ENCODE data around the gene SORCS2. TPM values are rescaled to one million over a fixed set of nuclear protein-coding genes. Genes with fewer than 3 reads are reported as not detected.

SORCS2 gene
- total RNA-seq, 6 donors from 2014 or later, result 2.2 to 28.3 (median 7.2) TPM

GRCh38 chr4:7331682-7332000, 139.3 kb downstream of the SORCS2 start:
- TF ChIP-seq POLR2AphosphoS5 (IDR thresholded peaks at IDR 0.05) (no peak), CTCF (IDR thresholded peaks at IDR 0.05) (no peak), POLR2A (IDR thresholded peaks at IDR 0.05) (no peak), EP300 (IDR thresholded peaks at IDR 0.05) (no peak)
- Histone ChIP-seq H3K9me3 (no peaks in the 10 kb centered on the region), H3K4me3 (no peak overlapping the region), H3K36me3 (no peaks in the 10 kb centered on the region), H3K4me1 (peaks cover 0 to 32% (median 10%) of the 10 kb centered on the region in 4 donors), H3K27me3 (no peaks in the 10 kb centered on the region), H3K27ac (no peak overlapping the region)
- no peak for ATAC-seq (ENCODE audit: low FRiP score in 2 of 2)
- WGBS, 2 donors, result 89 to 90% methylated on average over 8 to 10 of the region's 11 CpGs
- no peak for DNase-seq

DNA sequence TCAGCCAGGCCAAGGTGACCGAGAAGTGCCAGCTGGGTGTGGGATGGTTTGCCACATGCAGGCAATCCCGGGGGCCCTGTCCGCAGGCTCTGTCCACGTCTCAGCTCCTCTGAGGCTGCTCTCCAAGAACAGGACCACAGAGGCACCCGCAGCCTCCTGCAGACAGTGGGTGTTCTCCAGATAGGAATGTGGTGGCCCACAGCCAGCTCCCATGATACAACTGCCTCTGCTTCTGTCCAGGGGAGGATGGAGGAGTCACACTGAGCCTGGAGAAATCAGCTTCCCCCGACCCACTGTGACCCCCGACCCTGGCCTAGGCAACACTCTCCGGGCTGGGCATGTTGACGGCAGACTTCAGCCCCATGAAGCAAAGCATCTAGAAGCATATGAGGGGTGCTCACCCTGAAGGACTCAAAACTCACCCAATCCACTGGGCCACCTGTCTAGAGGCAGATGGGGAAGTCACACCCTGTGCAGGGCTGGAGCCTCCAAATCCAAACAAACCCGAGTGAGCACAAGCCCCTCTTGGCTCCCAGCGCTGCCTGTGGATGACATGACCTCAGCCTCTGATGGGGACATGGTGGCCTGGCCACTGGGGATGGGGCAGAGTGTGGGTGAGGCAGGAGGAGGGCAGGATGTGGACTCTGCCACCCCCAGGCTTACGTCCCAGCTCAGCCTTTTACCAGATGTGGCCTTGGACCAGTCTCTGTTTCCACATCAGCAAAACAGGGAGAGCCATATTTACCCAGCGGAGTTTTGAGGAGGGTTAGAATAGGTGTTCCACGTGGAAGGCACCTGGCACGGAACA, 140.1 kb downstream of the SORCS2 start:
- DNase-seq, result no peak

DNA sequence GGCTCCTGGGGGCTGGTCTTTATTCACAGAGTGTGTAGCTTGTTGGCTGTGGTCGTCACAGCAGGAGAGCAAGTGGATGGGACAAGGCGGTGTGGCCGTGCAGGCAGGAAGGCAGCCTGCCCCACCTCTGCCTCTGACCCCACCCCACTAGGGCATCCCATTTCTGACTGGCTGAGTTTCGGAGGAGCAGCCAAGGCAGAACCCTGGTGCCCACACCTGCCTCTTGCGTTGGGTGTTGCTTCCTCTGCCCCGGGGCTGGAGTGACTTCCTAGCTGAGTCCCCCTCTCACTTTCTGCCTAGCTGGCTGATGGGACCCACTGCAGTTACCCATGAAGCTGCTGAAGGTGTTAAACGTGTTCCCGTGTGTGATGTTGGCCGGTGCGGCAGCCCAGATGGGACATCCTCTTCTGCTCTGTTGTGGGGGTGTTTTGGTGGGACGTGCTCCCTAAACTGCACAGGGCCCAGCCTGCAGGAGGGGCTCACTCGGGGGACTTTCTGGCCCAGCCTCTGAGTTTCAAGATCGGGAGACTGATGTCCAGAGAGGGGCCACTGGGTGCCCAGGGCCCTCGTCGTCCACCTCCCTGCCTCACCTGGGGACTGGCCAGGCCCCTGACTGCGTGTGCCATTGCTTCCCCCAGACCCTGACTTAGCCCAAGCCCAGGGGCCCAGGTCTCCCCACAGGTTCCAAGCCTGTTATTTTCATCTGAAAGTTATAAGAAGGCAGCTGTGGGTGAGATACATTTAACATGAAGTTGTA, 140.9 kb downstream of the SORCS2 start:
- DNase-seq (no peak), ATAC-seq (ENCODE audit: low FRiP score in 2 of 2) (no peak)
- no peaks in the 10 kb centered on the region for H3K36me3 ChIP-seq
- no peak overlapping the region for H3K27ac ChIP-seq
- H3K4me3 ChIP-seq, result no peak overlapping the region
- H3K9me3 ChIP-seq, result no peaks in the 10 kb centered on the region
- 86 to 90% methylated on average over 2 to 16 of the region's 16 CpGs for WGBS, 2 donors
- TF ChIP-seq CTCF (IDR thresholded peaks at IDR 0.05) (no peak), EP300 (IDR thresholded peaks at IDR 0.05) (no peak)
- H3K4me1 ChIP-seq, result peaks cover 0 to 22% (median 9%) of the 10 kb centered on the region in 4 donors
- no peaks in the 10 kb centered on the region for H3K27me3 ChIP-seq

More for the DNA sequence above, 140.1 kb downstream of the SORCS2 start:
- Histone ChIP-seq H3K4me3 (no peak overlapping the region), H3K27me3 (no peaks in the 10 kb centered on the region), H3K9me3 (no peaks in the 10 kb centered on the region), H3K27ac (no peak overlapping the region), H3K4me1 (peaks cover 0 to 24% (median 9%) of the 10 kb centered on the region in 4 donors), H3K36me3 (no peaks in the 10 kb centered on the region)
- TF ChIP-seq POLR2AphosphoS5 (IDR thresholded peaks at IDR 0.05) (no peak), EP300 (IDR thresholded peaks at IDR 0.05) (no peak)
- no peak for ATAC-seq (ENCODE audit: low FRiP score in 2 of 2)
- WGBS, 2 donors, result 74 to 90% methylated on average over 4 to 15 of the region's 15 CpGs

DNA sequence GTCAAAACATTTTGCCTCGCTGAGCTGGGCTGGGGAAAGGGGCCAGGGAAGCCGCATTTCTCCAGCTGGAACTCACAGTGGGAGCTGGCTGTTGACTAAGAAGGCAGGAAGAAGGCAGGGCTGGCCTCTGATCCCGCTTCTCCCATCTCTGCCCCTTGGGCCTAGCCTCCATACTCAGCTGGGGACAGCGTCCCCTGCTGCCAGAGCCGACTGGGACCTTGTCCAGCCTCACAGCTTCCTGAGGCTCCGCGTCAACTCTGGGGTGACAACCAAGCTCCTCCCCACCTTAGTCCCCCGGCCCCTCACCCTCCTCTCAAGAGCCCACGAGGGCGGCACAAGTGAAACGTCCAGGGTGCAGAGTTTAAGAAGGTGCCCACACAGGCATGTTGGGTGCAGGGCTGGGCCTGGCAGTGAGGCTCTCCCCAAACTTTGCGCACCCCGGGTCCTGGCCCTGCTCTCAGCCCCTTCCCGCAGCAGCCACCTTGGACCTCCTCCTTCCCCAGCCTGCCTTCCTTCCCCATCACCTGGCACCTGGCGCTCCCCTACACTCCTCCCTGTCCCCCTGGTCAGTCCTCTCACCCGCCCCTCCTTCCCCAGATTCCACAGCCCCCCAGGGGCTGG, 141.6 kb downstream of the SORCS2 start:
- DNase-seq (no peak), ATAC-seq (ENCODE audit: low FRiP score in 2 of 2) (no peak)
- H3K27ac ChIP-seq, result no peak overlapping the region

More for the DNA sequence above, 141.6 kb downstream of the SORCS2 start:
- Histone ChIP-seq H3K27me3 (no peaks in the 10 kb centered on the region), H3K4me3 (no peak overlapping the region), H3K36me3 (no peaks in the 10 kb centered on the region), H3K4me1 (peaks cover 0 to 17% (median 7%) of the 10 kb centered on the region in 4 donors), H3K9me3 (no peaks in the 10 kb centered on the region)
- TF ChIP-seq POLR2AphosphoS5 (IDR thresholded peaks at IDR 0.05) (no peak), CTCF (IDR thresholded peaks at IDR 0.05) (no peak), POLR2A (IDR thresholded peaks at IDR 0.05) (no peak), EP300 (IDR thresholded peaks at IDR 0.05) (no peak)
- WGBS, 2 donors, result 75 to 76% methylated on average over 14 to 15 of the region's 16 CpGs
